Hepatocyte (in vitro differentiated cells): ENCODE results near the gene C9orf43. TPM values are rescaled to one million over a fixed set of nuclear protein-coding genes. Genes with fewer than 3 reads are reported as not detected.

Experiments used
- DNase-seq: peaks from one replicate; pipeline ENCODE4 v3.0.0-alpha.2; 2016; ENCODE audit warnings: low spot score
- H2AFZ ChIP-seq: fragments of 200-600 bp; sonication (generic); 2 replicates; pipeline ENCODE4 v1.6.0; 2016; ENCODE audit warnings: antibody characterized with exemption, mild to moderate bottlenecking
- H3K27ac ChIP-seq: fragments of 200-600 bp; sonication (generic); 2 replicates; pipeline ENCODE4 v1.5.1; 2016; ENCODE audit warnings: mild to moderate bottlenecking
- H3K27me3 ChIP-seq: fragments of 200-600 bp; sonication (generic); 2 replicates; pipeline ENCODE4 v1.6.1; 2016
- H3K36me3 ChIP-seq: fragments of 200-600 bp; sonication (generic); replicated peaks from 2 replicates; pipeline ENCODE4 v1.5.1; 2016; ENCODE audit warnings: low read depth; ENCODE audit not compliant: insufficient read depth
- H3K4me1 ChIP-seq: fragments of 200-600 bp; sonication (generic); 2 replicates; pipeline ENCODE4 v1.5.1; 2016; ENCODE audit warnings: mild to moderate bottlenecking, moderate library complexity; ENCODE audit not compliant: insufficient read depth
- H3K4me2 ChIP-seq: fragments of 200-600 bp; sonication (generic); 2 replicates; pipeline ENCODE4 v1.6.0; 2016
- H3K4me3 ChIP-seq: fragments of 200-600 bp; sonication (generic); 2 replicates; pipeline ENCODE4 v1.5.1; 2016; ENCODE audit warnings: mild to moderate bottlenecking
- H3K79me2 ChIP-seq: fragments of 200-600 bp; sonication (generic); 2 replicates; pipeline ENCODE4 v1.6.0; 2017; ENCODE audit warnings: mild to moderate bottlenecking
- H3K9me2 ChIP-seq: fragments of 200-600 bp; sonication (generic); replicated peaks from 2 replicates; pipeline ENCODE4 v1.6.0; 2017; ENCODE audit warnings: mild to moderate bottlenecking; ENCODE audit not compliant: insufficient read depth
- H3K9me3 ChIP-seq: fragments of 200-600 bp; sonication (generic); 2 replicates; pipeline ENCODE4 v1.5.1; 2016; ENCODE audit warnings: low read depth, mild to moderate bottlenecking
- H4K20me1 ChIP-seq: fragments of 200-600 bp; sonication (generic); 2 replicates; pipeline ENCODE4 v1.6.0; 2016; ENCODE audit warnings: mild to moderate bottlenecking; ENCODE audit not compliant: insufficient read depth, poor library complexity, severe bottlenecking
- CTCF ChIP-seq: fragments of 200-600 bp; sonication (generic); IDR thresholded peaks from 2 replicates; pipeline ENCODE4 v1.5.1; 2016; ENCODE audit warnings: antibody characterized with exemption, mild to moderate bottlenecking; ENCODE audit not compliant: poor library complexity
- EZH2 ChIP-seq: fragments of 200-600 bp; sonication (generic); IDR thresholded peaks from 2 replicates; pipeline ENCODE4 v1.6.1; 2016; ENCODE audit warnings: antibody characterized with exemption, mild to moderate bottlenecking, borderline replicate concordance
- EZH2phosphoT487 ChIP-seq: fragments of 200-600 bp; sonication (generic); IDR thresholded peaks from one replicate; pipeline ENCODE4 v1.6.1; 2018; ENCODE audit warnings: antibody characterized with exemption, mild to moderate bottlenecking, low read depth, moderate library complexity; ENCODE audit not compliant: unreplicated experiment, severe bottlenecking
- WGBS: methylation state at CpG from one replicate; pipeline ENCODE4 v1.1.6; 2016; ENCODE audit warnings: low lambda C conversion rate; ENCODE audit errors: missing lambda C conversion rate; 5-methylcytosine and 5-hydroxymethylcytosine counted together
- polyA plus RNA-seq: library from polyadenylated mRNA; unstranded; fragments of >200 nt; fragmentation: Nextera tagmentation; extraction: Ambion mirVana; gene quantifications from 2 replicates; pipeline ENCODE4 v1.2.1, GENCODE V29; 2016
- total RNA-seq: library from RNA; depleted of rRNA; stranded (reverse); fragments of >200 nt; gene quantifications from 2 replicates; pipeline ENCODE4 v1.2.3, GENCODE V29; 2014

Gene C9orf43
- total and polyA plus RNA-seq, 2 experiments from 2014 or later: 0.53 to 0.69 TPM

DNA sequence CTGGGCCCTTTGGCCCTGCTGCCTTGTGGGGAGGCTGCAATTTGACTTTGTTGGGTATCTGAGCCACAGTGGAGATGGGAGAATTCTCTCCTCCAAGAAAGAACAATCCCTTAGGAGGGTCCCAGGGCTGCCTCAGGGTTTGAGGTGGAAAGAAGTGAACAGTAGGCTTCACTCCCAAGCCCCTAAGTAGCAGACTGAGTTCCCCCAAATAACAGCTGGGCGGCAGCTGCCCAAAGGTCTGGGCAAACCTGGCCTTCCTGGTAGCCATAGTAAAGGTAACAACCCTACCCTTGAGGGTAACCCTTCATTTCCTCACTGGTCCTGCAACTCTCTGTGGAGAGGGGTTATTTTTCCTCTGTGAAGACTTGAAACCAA is 53.7 kb downstream of the C9orf43 start:
- DNase-seq: no peak
- Histone ChIP-seq H3K4me2 (peak overlapping the region; percentile 94), H3K27me3 (no peaks in the 10 kb centered on the region), H3K4me3 (no peak overlapping the region), H3K9me2 (no peaks in the 10 kb centered on the region), H4K20me1 (no peaks in the 10 kb centered on the region), H3K36me3 (no peaks in the 10 kb centered on the region), H3K79me2 (peaks cover 25% of the 10 kb centered on the region), H2AFZ (no peak overlapping the region), H3K4me1 (peaks cover 15% of the 10 kb centered on the region), H3K27ac (no peak overlapping the region), H3K9me3 (no peaks in the 10 kb centered on the region)
- TF ChIP-seq CTCF (no peak), EZH2 (no peak), EZH2phosphoT487 (no peak)
- WGBS: 100% methylated on average over 1 of the region's 1 CpG

DNA sequence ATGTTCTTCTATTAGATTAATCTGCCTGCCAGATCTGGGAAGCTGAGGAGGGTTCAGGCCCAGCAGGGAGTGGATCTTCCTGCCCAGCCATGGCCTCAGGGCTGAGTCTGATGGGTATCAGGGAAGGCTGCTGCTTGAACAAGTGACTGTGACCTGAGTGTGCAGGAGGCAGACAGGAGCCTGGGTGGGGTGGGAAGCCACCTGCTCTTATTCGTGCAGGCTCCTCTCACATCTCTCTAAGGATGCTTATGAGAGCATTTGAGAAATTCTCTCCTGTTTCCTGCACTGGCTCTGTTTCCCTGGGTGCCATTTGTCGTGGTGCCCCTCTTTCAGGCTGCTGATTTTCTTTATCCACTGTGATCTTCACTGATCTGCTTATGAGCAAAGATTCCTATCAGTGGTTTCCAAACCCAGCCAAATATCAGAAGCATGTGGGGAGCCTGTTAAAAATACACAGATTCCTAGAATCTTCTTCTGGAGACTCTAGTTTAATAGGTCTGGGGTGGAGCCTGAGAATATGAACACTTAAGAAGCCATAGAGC is 55.1 kb downstream of the C9orf43 start:
- Histone ChIP-seq H3K27ac (no peak overlapping the region), H3K4me2 (peak overlapping the region; percentile 94), H3K4me3 (no peak overlapping the region), H3K27me3 (no peaks in the 10 kb centered on the region), H4K20me1 (no peaks in the 10 kb centered on the region), H2AFZ (no peak overlapping the region), H3K9me3 (no peaks in the 10 kb centered on the region), H3K36me3 (no peaks in the 10 kb centered on the region), H3K79me2 (peaks cover 30% of the 10 kb centered on the region), H3K9me2 (no peaks in the 10 kb centered on the region), H3K4me1 (peaks cover 15% of the 10 kb centered on the region)
- 68% methylated on average over 2 of the region's 2 CpGs for WGBS
- no peak for DNase-seq
- TF ChIP-seq CTCF (no peak), EZH2phosphoT487 (no peak), EZH2 (no peak)

GRCh38 chr9:113467183-113467582 is 56.6 kb downstream of the C9orf43 start:
- peaks cover 33% of the 10 kb centered on the region for H3K79me2 ChIP-seq
- no peak overlapping the region for H3K4me3 ChIP-seq
- H3K9me3 ChIP-seq: no peaks in the 10 kb centered on the region
- WGBS: 100% methylated on average over 2 of the region's 2 CpGs
- no peak overlapping the region for H3K27ac ChIP-seq
- no peak for TF ChIP-seq EZH2phosphoT487
- no peak for TF ChIP-seq EZH2
- no peak for TF ChIP-seq CTCF
- H3K4me2 ChIP-seq: no peak overlapping the region
- H3K4me1 ChIP-seq: peaks cover 15% of the 10 kb centered on the region
- H2AFZ ChIP-seq: no peak overlapping the region
- no peaks in the 10 kb centered on the region for H3K27me3 ChIP-seq
- no peaks in the 10 kb centered on the region for H3K36me3 ChIP-seq
- no peaks in the 10 kb centered on the region for H3K9me2 ChIP-seq
- no peaks in the 10 kb centered on the region for H4K20me1 ChIP-seq
- no peak for DNase-seq
